Dermis blood vessel endothelial cell (primary cell): ENCODE measurements around the gene CDX2. TPM values are rescaled to one million over a fixed set of nuclear protein-coding genes. Genes with fewer than 3 reads are reported as not detected.
A peak's percentile ranks its signal among the peaks of the same experiment; 100 is the strongest.

ENCODE experiments used
- DNase-seq: peaks from one replicate; pipeline ENCODE4 v3.0.0; 2010
- total RNA-seq: library from RNA; depleted of rRNA; stranded (reverse); fragments of >200 nt; gene quantifications from 2 replicates; pipeline ENCODE4 v1.2.3, GENCODE V29; 2014

The CDX2 gene
- total RNA-seq, 1 donor from 2014 or later, result not detected

- no peak for DNase-seq
These were observed 9.3 kb upstream of the CDX2 start for GRCh38 chr13:27978301-27978968.

DNA sequence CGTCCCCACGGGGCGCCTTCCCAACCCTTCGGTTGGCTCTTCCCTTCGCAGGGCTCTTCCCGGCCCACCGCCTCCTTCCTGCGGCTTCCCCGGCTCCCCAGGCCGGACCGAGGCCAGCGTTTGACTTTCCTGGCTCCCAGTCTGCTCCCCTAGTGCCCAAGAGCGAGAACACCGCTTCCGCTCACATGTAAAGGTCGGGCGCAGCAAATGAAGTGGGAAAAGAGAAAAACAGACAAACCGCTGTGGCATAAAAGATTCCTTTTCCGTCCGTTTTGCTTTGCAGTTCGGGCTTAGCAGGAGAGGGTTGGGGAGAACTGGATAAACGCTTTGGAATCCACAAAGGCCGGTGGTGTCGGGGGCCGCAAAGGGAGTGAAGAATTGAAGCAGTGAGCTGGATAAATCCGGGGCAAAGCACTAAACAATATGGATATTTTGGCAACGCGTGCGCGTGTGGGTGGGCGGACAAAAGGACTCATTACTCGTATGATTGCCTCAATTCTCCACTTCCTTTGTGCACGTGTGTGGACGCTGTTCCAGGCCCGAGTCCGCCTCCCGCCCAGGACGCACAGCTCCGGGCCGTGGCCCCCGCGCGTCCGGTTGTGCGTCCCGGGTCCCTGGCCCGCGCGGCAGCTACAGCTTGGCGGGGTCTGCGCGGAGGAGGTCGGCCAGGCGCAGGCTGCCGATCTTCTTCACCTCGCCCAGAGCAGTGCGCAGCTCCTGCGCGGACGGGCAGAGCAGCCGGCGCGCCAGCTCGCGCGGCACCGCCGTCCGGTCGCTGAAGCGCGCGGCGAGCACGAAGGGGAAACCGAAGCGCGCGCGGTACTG lies 8.6 kb upstream of the CDX2 start:
- peak; percentile 35 for DNase-seq

DNA sequence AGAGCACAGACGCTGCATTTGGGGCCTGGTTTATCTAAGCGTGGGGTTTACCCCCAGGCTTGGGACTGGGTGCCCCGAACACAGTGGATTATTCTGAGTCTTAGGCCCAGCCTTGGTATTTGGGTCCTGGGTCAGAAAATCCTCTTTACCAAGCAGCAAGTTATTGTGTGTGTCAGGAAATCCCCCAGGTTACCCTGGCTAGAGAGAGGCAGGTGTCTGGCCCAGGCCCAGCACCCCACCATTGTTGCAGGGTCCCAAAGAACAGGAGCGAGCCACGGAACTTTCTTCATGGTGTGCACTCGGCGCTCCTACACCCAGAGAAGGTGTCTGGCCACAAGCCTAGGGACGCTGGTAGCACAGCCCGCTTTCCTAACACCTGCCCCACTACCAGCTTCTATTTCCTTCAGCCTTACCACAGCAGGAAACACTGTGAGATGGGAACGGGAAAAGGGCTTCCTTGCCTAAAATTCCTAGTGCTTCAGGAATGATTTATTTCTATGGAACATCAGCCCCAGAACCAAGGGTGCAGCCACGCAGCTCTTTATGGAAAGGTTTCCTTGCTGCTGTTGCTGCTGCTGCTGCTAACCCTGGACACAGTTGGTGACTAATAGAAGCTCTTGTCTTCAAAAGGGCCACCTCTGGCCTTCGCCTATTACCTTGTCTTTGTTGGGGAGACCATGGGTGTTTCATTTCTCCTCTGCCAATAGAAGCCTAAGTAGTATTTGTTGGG lies 7.4 kb upstream of the CDX2 start:
- no peak for DNase-seq

GRCh38 chr13:27975564-27976361 lies 6.6 kb upstream of the CDX2 start:
- no peak for DNase-seq

GRCh38 chr13:27973961-27974662 lies 5.0 kb upstream of the CDX2 start:
- DNase-seq, result no peak

- no peak for DNase-seq
These were observed 4.2 kb upstream of the CDX2 start for GRCh38 chr13:27973291-27973690.

DNA sequence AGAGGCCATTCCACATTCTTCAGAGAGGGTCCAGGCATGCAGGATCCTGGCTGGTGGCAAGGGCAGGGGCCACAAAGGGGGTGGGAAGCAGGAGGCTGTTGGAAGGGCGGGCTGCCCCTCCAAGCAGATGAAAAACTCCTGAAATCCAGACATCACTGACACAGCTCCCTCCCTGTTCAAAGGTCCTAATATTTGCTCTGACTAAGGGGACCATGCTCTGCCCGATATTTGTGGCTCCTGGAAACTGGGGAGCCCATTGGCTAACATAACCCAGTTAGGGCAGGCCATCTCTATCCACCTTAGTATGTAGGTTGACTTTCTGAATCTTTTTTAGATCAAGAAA lies 3.3 kb upstream of the CDX2 start:
- DNase-seq, result no peak

DNA sequence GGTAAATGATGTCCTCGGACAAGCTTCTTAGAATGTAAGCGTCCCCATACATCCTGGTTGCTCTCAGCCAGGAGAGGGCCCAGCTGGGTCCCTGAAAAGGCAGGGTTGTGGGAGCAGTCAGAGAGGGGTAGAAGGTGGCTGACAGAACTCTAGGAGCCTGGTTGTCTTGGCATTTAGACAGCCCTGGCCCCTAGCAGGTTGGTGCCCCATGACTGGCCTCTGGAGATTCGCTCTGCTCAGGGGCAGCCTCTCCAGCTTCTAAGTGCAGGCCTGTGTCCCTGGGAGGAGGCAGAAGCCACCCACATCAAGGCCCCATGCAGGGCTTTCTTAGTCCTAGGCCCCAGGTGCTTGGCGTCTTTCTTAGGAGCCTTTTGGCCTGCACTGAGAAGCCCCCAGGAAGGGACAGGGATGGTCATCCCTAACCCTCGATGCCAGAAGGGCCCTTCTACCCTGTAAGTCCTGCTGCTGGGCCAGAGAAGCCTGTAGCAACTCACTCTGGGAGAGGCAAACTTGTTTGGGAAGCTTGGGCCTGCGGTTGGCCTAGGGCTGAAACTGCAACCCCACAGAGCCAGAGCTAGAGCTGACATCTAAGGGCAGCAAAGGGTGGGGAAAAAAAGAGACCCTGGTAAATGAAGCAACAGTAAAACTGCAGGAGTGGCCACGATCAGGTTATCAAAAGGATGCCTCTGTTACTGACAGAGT lies 2.8 kb upstream of the CDX2 start:
- no peak for DNase-seq

DNA sequence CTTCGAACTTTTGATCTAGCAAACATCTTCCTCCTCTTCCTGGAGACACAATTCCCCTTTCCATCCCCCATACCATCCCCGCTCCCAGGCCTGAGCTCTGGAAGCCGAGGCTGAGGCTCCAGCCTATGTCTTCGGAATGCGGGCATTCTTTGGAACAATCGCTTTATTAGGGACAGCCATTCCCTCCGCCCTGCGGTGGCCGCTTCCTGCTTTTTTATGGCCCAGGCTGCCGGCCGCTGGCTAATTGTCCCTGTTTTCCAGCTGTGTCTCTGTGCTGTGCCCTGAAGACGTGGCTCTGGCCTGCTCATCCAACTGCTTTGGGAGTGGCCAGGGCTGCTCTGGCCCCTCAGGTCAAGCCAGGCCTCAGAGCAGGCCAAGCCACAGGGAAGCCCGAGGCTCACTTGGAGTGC lies 2.1 kb upstream of the CDX2 start:
- no peak for DNase-seq

DNA sequence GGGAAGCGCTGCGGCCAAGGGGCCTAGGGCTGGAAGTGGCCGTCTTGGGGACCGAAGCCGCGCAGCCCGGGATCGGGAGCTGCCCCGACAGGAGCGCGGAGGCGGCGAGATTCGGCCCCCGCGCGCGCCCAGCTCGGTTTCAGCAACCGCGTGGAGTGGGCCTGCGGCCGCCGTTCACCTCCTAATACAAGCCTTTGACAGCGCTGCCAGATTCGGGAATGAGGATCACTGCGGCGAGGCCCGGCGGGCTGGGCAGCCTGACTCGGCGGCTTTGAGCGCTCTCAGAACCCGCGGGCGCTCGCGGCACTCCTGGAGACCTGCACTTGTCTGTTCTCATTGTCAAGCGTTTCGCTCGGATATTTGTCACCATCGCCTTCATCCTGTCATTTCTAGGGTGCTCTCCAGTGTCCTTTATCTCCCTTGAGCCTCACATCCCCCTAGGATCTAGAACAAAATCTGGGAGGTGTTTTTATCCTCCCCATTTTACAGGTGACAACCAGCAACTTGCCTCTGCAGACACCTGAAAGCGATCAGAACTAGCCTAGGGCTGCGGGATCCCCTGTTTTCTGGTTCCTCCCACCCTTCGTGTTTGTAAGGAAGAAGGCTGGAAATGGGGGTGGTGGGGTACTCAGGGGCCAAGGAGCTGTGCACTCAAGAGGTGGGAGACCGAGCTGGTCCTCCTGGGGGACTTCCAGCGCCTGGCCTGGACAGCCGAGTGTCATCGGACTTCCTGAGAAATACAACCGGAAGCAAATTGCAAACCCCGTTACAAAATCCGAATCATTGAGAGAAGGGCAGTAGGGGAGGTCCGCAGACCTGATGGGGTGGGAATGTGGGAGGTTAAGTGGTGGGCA lies 1.5 kb upstream of the CDX2 start:
- no peak for DNase-seq

- no peak for DNase-seq
These were observed 733 bp upstream of the CDX2 start for GRCh38 chr13:27969866-27970229.

DNA sequence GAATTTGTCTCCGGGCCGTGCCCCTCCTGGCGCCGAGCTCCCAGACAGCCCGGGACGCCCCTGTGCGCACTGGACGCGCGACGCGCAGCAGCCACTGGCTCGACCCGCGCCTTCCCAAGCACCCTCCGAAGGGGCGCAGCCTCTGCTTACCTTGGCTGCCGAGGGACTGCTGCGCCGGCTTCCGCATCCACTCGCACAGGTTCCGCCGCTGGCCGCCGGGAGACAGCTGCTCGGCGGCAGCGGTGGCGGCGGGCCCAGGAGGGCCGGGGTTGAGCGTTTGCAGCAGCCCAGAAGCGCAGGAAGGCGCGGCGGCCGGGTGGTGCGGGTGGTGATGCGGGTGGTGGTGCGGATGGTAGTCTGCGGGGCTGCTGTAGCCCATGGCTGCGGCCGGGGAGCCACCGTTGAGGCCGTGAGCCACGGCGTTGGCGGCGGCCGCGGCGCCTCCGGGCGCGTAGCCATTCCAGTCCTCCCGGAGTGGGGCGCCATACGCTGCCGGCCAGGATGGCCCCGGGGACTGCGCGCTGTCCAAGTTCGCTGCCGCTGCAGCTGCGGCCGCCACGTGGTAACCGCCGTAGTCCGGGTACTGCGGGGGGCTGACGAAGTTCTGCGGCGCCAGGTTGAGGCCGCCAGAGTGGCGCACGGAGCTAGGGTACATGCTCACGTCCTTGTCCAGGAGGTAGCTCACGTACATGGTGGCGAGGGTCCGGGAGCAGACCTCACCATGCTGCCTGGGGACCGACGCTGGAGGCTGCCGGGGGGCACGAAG lies 616 bp downstream of the CDX2 start:
- DNase-seq, result no peak

GRCh38 chr13:27967736-27968315 lies 1.3 kb downstream of the CDX2 start:
- no peak for DNase-seq

- no peak for DNase-seq
These were observed 1.8 kb downstream of the CDX2 start for GRCh38 chr13:27967203-27967735.

GRCh38 chr13:27966641-27967202 lies 2.4 kb downstream of the CDX2 start:
- no peak for DNase-seq

- DNase-seq, result no peak
These were observed 3.1 kb downstream of the CDX2 start for GRCh38 chr13:27965740-27966640.

DNA sequence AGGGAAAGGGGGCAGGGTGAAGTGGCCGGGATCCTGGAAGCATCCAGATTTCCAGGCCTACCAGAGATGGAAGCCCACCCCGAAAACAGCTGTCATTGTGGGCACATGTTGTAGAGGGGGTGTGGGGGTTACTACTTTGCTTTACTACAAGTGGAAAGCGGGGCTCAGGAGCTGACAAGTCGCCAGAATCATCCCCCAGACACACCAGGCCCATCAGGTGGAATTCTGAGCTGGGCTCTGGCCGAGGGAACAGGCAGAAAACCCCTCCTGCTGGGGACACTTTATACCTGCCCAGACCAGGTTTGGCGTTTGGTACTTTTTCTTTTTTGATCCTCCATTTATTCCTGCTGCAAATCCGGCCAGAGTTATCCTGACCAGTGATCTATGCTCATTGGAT lies 3.8 kb downstream of the CDX2 start:
- no peak for DNase-seq
